GM19239 (cell line): ENCODE data around the gene GRAMD1B.
A peak's percentile ranks its signal among the peaks of the same experiment; 100 is the strongest.
"Not testable (repeated sequence)": the region's sequence is repeated elsewhere in the genome, so short reads cannot be mapped to it uniquely, and the experiment has no call there.

Source experiments
- DNase-seq: peaks from one replicate; pipeline ENCODE4 v3.0.0; 2011; ENCODE audit warnings: low spot score; ENCODE audit not compliant: insufficient read length
- FAIRE-seq: peaks from 2 replicates; lab custom pipeline; 2011; peaks lifted over from hg19 to GRCh38; lab: Jason Lieb, UNC

GRAMD1B gene

GRCh38 chr11:123494195-123495050, 64.4 kb downstream of the GRAMD1B start:
- no peak for DNase-seq
- no peak for FAIRE-seq

- DNase-seq (no peak), FAIRE-seq (peak; percentile 49)
Measured at GRCh38 chr11:123504401-123504800, 74.3 kb downstream of the GRAMD1B start.

GRCh38 chr11:123505546-123506299, 75.7 kb downstream of the GRAMD1B start:
- FAIRE-seq (peak; percentile 86), DNase-seq (no peak)

GRCh38 chr11:123507043-123507442, 77.0 kb downstream of the GRAMD1B start:
- DNase-seq (no peak), FAIRE-seq (no peak)

GRCh38 chr11:123509737-123510578, 79.9 kb downstream of the GRAMD1B start:
- FAIRE-seq (no peak), DNase-seq (no peak)

GRCh38 chr11:123510579-123510905, 80.5 kb downstream of the GRAMD1B start:
- no peak for DNase-seq
- FAIRE-seq, result no peak

GRCh38 chr11:123511037-123511870, 81.2 kb downstream of the GRAMD1B start:
- peak; percentile 95 for FAIRE-seq

GRCh38 chr11:123513309-123513708, 83.2 kb downstream of the GRAMD1B start:
- FAIRE-seq, DNase-seq: not testable (repeated sequence)

More at GRCh38 chr11:123511037-123511870, 81.2 kb downstream of the GRAMD1B start:
- peak; percentile 55 for DNase-seq

GRCh38 chr11:123516238-123516637, 86.2 kb downstream of the GRAMD1B start:
- FAIRE-seq (peak; percentile 59), DNase-seq (no peak)

GRCh38 chr11:123517559-123518364, 87.7 kb downstream of the GRAMD1B start:
- DNase-seq, result no peak
- peak; percentile 11 for FAIRE-seq

- FAIRE-seq (no peak), DNase-seq (no peak)
Measured at GRCh38 chr11:123518496-123519054, 88.5 kb downstream of the GRAMD1B start.

- DNase-seq (no peak), FAIRE-seq (no peak)
Measured at GRCh38 chr11:123519055-123519796, 89.2 kb downstream of the GRAMD1B start.

GRCh38 chr11:123519797-123520193, 89.7 kb downstream of the GRAMD1B start:
- no peak for FAIRE-seq
- DNase-seq, result no peak

GRCh38 chr11:123520476-123520875, 90.4 kb downstream of the GRAMD1B start:
- not testable (repeated sequence) for FAIRE-seq, DNase-seq

- DNase-seq, result no peak
- no peak for FAIRE-seq
Measured at GRCh38 chr11:123521001-123521400, 90.9 kb downstream of the GRAMD1B start.

GRCh38 chr11:123521930-123522329, 91.9 kb downstream of the GRAMD1B start:
- no peak for FAIRE-seq
- DNase-seq, result no peak

GRCh38 chr11:123523539-123523938, 93.5 kb downstream of the GRAMD1B start:
- FAIRE-seq (no peak), DNase-seq (no peak)

- FAIRE-seq (no peak), DNase-seq (no peak)
Measured at GRCh38 chr11:123525097-123525496, 95.0 kb downstream of the GRAMD1B start.
